Measurements from ENCODE around the gene LTC4S. TPM values are rescaled to one million over a fixed set of nuclear protein-coding genes. Genes with fewer than 3 reads are reported as not detected.

LTC4S gene
- total RNA-seq, 4 donors from 2014 or later = 7.5 to 8.8 (median 8.2) TPM; not detected in 1

GRCh38 chr5:179765400-179765799 is 28.4 kb upstream of the LTC4S start:
- H3K4me1 ChIP-seq = peaks cover 4 to 91% (median 47%) of the 10 kb centered on the region in 3 donors
- TF ChIP-seq CTCF (IDR thresholded peaks at IDR 0.05) (no peak), POLR2AphosphoS5 (IDR thresholded peaks at IDR 0.05) (no peak), POLR2A (IDR thresholded peaks at IDR 0.05) (no peak), EP300 (IDR thresholded peaks at IDR 0.05) (no peak)
- peaks cover 0 to 49% of the 10 kb centered on the region in 2 donors for H3K36me3 ChIP-seq
- ATAC-seq = peak; percentile 53
- H3K27ac ChIP-seq = peak overlapping the region in 3 of 4 donors; percentile 65 to 83 (median 78)
- no peak overlapping the region for H3K4me3 ChIP-seq
- 33 to 80% methylated on average over 1 to 3 of the region's 13 CpGs for WGBS, 2 donors (ENCODE audit: low coverage in 1 of 2)
- H3K9me3 ChIP-seq = no peaks in the 10 kb centered on the region
- H3K27me3 ChIP-seq = no peaks in the 10 kb centered on the region

GRCh38 chr5:179766021-179766725 is 27.6 kb upstream of the LTC4S start:
- 60 to 69% methylated on average over 4 to 8 of the region's 20 CpGs for WGBS, 2 donors (ENCODE audit: low coverage in 1 of 2)
- Histone ChIP-seq H3K4me3 (no peak overlapping the region), H3K27me3 (no peaks in the 10 kb centered on the region), H3K9me3 (no peaks in the 10 kb centered on the region), H3K27ac (peak overlapping the region in 3 of 4 donors; percentile 65 to 83 (median 78)), H3K36me3 (peaks cover 0 to 57% of the 10 kb centered on the region in 2 donors), H3K4me1 (peaks cover 4 to 85% (median 47%) of the 10 kb centered on the region in 3 donors)
- no peak for ATAC-seq
- no peak for TF ChIP-seq CTCF (IDR thresholded peaks at IDR 0.05)

- H3K27me3 ChIP-seq = no peaks in the 10 kb centered on the region
- H3K36me3 ChIP-seq = peaks cover 0 to 64% of the 10 kb centered on the region in 2 donors
- whole genome bisulfite sequencing, 2 donors (ENCODE audit: low coverage in 1 of 2) = 52 to 58% methylated on average over 11 to 12 of the region's 12 CpGs
- H3K4me3 ChIP-seq = no peak overlapping the region
- ATAC-seq = no peak
- H3K4me1 ChIP-seq = peaks cover 4 to 78% (median 43%) of the 10 kb centered on the region in 3 donors
- H3K27ac ChIP-seq = peak overlapping the region in 3 of 4 donors; percentile 65 to 83 (median 78)
- TF ChIP-seq POLR2AphosphoS5 (IDR thresholded peaks at IDR 0.05) (no peak), CTCF (IDR thresholded peaks at IDR 0.05) (no peak), POLR2A (IDR thresholded peaks at IDR 0.05) (no peak), EP300 (IDR thresholded peaks at IDR 0.05) (no peak)
- no peaks in the 10 kb centered on the region for H3K9me3 ChIP-seq
These were observed 26.9 kb upstream of the LTC4S start for GRCh38 chr5:179766726-179767455.

- ATAC-seq = no peak
- Histone ChIP-seq H3K4me3 (no peak overlapping the region), H3K36me3 (peaks cover 0 to 71% of the 10 kb centered on the region in 2 donors), H3K4me1 (peaks cover 4 to 71% (median 36%) of the 10 kb centered on the region in 3 donors), H3K27ac (no peak overlapping the region), H3K27me3 (no peaks in the 10 kb centered on the region), H3K9me3 (no peaks in the 10 kb centered on the region)
- no peak for TF ChIP-seq POLR2A (IDR thresholded peaks at IDR 0.05)
- no peak for TF ChIP-seq EP300 (IDR thresholded peaks at IDR 0.05)
- WGBS, 2 donors (ENCODE audit: low coverage in 1 of 2) = 85 to 86% methylated on average over 8 to 9 of the region's 9 CpGs
These were observed 26.2 kb upstream of the LTC4S start for GRCh38 chr5:179767496-179768100.

GRCh38 chr5:179768326-179769085 is 25.3 kb upstream of the LTC4S start:
- no peak for ATAC-seq
- H3K27ac ChIP-seq = no peak overlapping the region
- H3K4me3 ChIP-seq = no peak overlapping the region
- 81 to 94% methylated on average over 13 to 15 of the region's 18 CpGs for WGBS, 2 donors (ENCODE audit: low coverage in 1 of 2)
- peaks cover 0 to 62% (median 28%) of the 10 kb centered on the region in 3 donors for H3K4me1 ChIP-seq
- no peaks in the 10 kb centered on the region for H3K9me3 ChIP-seq
- peaks cover 0 to 80% of the 10 kb centered on the region in 2 donors for H3K36me3 ChIP-seq
- H3K27me3 ChIP-seq = no peaks in the 10 kb centered on the region
- peak in 1 of 4 experiments; percentile 10 for TF ChIP-seq CTCF (IDR thresholded peaks at IDR 0.05)
- no peak for TF ChIP-seq POLR2AphosphoS5 (IDR thresholded peaks at IDR 0.05)
- TF ChIP-seq POLR2A (IDR thresholded peaks at IDR 0.05) = no peak
